Fibroblast of peridontal ligament (primary cell): ENCODE measurements around the gene BEND6.
A peak's percentile ranks its signal among the peaks of the same experiment; 100 is the strongest.
"Not testable (repeated sequence)": the region's sequence is repeated elsewhere in the genome, so short reads cannot be mapped to it uniquely, and the experiment has no call there.

Experiments used
- DNase-seq: peaks from one replicate; pipeline ENCODE4 v3.0.0-alpha.2; 2010; ENCODE audit errors: extremely low read depth

BEND6 gene

GRCh38 chr6:57033228-57033627 is 78.3 kb downstream of the BEND6 start:
- DNase-seq = no peak

DNA sequence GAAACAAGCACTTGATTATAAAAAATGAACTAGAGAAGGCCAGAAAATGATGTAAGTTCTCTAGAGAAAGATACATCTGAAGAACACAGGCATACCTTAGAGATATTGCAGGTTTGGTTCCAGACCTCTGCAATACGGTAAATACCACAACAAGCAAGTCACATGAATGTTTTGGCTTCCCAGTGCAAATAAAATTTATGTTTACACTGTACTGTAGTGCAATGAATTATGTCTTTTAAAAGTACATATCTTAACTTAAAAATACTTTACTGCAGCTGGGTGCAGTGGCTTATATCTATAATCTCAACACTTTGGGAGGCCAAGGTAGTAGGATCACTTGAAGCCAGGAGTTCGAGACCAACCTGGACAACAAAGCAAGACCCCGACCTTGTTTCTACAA is 80.6 kb downstream of the BEND6 start:
- no peak for DNase-seq

- no peak for DNase-seq
Observed at GRCh38 chr6:57038906-57039305, 84.0 kb downstream of the BEND6 start.

DNA sequence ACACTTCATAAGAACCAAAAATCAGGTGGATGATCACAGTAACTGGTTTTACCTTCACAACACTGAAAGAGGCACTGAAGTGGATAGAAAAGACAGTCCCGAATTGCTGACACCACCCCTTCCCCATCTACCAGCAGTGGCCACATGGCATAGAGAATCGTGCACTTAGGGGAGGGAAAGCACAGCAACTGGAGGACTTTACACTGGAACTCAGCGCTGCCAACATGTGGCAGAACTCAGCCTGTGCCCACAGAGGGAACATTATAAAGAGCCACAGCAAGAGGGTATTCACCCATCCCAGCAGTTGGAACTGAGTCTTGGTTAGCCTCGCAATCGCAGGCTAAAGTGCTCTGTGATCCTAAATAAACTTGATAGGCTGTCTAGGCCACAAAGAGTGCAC is 85.1 kb downstream of the BEND6 start:
- DNase-seq = no peak

DNA sequence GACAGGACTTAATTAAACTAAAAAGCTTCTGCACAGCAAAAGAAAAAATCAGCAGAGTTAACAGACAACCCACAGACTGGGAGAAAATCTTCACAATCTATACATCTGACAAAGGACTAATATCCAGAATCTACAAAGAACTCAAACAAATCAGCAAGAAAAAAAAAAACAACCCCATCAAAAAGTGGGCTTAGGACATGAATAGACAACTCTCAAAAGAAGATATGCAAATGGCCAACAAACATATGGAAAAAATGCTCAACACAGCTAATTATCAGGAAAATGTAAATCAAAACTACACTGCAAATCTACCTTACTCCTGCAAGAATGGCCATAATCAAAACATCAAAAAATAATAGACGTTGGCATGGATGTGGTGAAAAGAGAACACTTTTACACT is 89.2 kb downstream of the BEND6 start:
- DNase-seq = not testable (repeated sequence)

DNA sequence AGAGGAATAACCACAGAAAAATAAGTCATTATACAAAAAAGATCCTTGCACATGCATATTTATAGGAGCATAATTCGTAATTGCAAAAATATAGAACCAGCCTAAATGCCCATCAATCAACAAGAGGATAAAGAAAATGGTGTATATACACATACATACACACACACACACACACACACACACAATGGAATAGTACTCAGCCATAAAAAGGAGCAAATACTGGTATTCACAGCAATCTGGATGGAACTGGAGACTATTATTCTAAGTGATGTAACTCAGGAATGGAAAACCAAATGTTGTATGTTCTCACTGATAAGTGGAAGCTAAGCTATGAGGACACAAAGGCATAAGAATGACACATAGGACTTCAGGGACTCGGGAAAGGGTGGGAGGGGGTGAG is 89.7 kb downstream of the BEND6 start:
- DNase-seq = no peak

GRCh38 chr6:57046332-57047256 is 91.7 kb downstream of the BEND6 start, which contains the start of gene KIAA1586:
Gene KIAA1586 (plus strand): TSS chr6:57046693. CDS start chr6:57046756, 63 bp downstream.
- DNase-seq = peak; percentile 82

DNA sequence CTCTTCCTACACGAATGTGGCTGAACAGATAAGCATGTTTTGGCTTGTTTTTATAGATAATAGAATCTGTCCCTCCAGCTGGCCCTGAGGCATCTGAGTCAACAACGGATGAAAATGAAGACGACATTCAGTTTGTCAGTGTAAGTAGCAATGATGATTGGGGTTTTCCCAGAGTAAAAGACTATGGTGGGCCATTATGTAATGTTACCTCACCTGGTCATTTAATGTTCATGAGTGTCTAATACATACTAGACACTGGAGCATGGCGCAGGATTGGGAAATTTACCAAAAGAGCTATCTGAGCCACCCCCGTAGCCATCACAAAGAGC is 92.3 kb downstream of the BEND6 start:
- not testable (repeated sequence) for DNase-seq

DNA sequence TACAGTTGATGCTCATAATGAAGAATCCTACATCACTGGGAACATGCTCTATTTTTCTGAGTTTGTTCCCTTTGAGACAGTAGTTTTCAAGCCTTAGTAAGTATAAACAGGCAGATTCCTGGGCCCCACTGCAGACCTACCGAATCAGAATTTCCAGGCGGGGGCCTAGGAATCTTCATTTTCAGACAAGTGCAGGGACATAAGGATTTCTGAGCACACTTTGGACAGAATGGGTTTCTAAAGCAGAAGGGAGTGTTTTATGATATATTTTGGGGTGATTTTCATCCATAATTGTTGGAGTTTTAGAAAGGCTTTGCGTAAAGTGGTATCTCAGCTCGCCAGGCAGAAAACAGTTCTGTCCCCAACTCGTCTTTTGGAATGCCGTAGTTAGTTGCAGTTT is 93.0 kb downstream of the BEND6 start:
- not testable (repeated sequence) for DNase-seq

DNA sequence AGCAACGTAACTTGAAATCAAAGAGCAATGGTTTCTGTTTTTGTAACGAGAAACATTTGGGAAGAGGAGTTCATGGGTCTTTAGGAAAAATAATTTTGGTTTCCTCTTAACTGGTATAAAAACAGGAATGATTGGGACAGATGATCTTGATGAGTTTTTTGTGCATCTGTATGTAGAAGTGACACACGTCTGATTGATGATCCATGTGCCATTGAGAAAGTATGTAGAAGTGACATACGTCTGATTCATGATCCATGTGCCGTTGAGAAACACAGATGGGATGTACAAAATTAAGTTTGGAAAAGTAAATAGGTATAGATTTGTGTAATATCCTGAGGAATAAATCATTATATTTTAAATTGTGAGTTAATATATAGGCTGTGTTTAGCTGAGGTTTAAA is 93.7 kb downstream of the BEND6 start:
- no peak for DNase-seq

DNA sequence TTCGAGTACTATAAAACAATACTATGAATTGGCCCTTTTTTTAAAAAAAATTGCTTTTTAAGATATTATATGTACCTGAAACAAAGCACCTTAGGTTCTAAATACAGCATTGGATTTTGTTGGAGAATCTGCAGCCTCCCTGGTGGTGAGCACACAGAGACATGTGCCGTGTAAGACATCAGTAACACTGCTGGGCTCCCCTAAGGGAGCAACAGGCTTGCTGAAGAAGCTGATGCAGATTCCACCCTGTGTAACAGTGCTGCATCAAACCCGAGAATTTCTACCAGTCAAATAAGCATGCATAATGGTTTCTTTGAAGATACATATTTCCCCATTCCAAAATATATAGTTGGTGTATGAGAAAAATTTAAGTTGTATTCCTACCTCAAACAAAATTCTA is 108.9 kb downstream of the BEND6 start:
- DNase-seq = no peak

DNA sequence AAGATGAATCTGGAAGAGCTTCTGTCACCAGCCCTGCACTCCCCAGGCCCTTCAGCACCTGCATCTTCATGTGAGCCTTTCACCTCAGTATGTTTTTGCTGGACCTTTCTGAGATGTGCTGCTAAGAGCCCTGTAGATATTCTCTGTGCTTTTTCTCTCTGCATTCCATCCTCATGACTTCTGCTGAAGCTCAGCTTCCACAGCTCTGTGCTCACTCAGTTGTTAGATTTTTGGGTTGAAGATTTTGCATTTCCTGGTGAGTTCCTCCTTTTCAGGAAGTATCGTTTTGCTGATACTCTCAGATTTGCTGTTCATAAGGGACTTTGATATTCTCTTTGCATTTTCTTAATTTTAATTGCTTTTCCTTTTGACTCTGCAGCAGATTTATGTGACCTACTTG is 109.9 kb downstream of the BEND6 start:
- DNase-seq = peak; percentile 37

- peak; percentile 11 for DNase-seq
Observed at GRCh38 chr6:57068061-57068460, 113.2 kb downstream of the BEND6 start.

DNA sequence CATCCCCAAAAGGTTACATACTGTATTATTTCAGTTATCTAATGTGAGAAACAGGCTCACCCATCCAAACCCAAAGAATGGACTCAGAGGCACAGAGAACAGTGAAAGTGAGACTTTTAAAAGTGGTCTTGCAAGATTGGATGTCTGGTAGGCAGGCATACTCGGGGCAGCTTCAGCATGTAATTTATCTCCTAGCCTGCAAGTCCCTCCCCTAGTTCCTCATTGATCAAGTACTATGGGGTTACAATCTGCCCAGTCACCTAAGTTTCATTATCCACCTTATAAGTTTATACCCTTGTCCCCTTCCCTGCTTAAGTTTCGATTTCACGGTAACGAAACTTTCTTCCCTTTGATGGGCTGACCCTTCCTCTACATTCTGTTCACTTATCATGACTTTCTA is 114.3 kb downstream of the BEND6 start:
- no peak for DNase-seq

GRCh38 chr6:57069920-57070331 is 115.0 kb downstream of the BEND6 start:
- no peak for DNase-seq

GRCh38 chr6:57072108-57072507 is 117.2 kb downstream of the BEND6 start:
- peak; percentile 9 for DNase-seq

- no peak for DNase-seq
Observed at GRCh38 chr6:57074383-57074782, 119.5 kb downstream of the BEND6 start.

GRCh38 chr6:57075092-57075491 is 120.2 kb downstream of the BEND6 start:
- no peak for DNase-seq
